HG02852 (cell line): ENCODE results near the gene OLFM2.
"Not testable (repeated sequence)": the region's sequence is repeated elsewhere in the genome, so short reads cannot be mapped to it uniquely, and the experiment has no call there.

Source experiments
- ATAC-seq: cut with Tn5 transposase; IDR thresholded peaks from one replicate; pipeline ENCODE4 v1.9.1; 2021; ENCODE audit warnings: mild to moderate bottlenecking, moderate library complexity; ENCODE audit not compliant: unreplicated experiment

Gene OLFM2

GRCh38 chr19:9836021-9836420 lies 100.3 kb downstream of the OLFM2 start:
- no peak for ATAC-seq

DNA sequence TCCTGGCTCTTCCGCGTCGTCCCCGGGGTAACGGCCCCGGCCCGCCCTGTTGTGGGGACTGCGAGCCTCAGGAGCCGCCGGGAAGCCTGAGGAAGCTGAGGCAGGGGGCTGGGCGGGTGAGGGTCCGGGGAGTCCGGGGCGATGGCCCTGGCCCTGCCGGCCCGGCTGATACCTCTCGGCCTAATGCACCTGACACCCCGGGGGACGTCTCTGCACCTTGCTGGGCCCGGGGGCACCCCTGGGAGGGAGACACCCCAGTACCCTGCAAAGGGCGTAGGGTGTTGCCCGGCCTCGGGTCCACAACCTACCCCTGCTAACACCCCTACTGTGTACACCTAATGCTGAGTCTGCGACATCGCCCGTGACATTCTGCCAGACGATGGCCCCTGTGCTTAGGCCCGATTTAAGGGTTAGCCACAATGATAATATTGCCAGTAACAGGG lies 100.8 kb downstream of the OLFM2 start:
- ATAC-seq = peak; percentile 7

- peak; percentile 96 for ATAC-seq
These were observed 101.4 kb downstream of the OLFM2 start, which contains the start of gene PIN1 for GRCh38 chr19:9834726-9835506. Gene PIN1 (plus strand): TSS chr19:9835318. CDS start chr19:9835345, 27 bp downstream.

- ATAC-seq = no peak
These were observed 102.0 kb downstream of the OLFM2 start for GRCh38 chr19:9834307-9834725.

DNA sequence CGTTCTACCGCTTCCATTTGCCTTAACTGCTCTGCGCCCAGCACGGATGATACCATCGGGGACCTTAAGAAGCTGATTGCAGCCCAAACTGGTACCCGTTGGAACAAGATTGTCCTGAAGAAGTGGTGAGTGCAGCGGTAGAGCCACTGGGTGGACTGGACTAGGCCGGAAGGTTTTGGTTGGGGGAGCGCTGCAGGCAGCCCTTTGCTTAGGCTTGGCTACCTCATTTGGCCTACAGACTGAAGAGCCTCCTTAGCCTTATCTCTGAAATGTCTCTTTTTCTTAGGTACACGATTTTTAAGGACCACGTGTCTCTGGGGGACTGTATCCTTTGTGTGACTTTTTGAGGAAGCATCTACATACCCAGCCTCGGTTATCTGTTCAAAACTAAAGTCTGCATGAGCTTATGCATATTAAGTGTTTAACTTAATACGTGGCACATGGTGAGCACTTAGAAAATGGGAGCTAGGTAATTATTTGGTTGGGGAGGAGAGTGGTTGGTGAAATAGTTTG lies 107.7 kb downstream of the OLFM2 start:
- no peak for ATAC-seq

GRCh38 chr19:9827289-9828238 lies 108.8 kb downstream of the OLFM2 start, which contains the start of gene UBL5:
Gene UBL5 (plus strand): TSS chr19:9827918. CDS start chr19:9828338, 420 bp downstream.
- peak; percentile 87 for ATAC-seq

DNA sequence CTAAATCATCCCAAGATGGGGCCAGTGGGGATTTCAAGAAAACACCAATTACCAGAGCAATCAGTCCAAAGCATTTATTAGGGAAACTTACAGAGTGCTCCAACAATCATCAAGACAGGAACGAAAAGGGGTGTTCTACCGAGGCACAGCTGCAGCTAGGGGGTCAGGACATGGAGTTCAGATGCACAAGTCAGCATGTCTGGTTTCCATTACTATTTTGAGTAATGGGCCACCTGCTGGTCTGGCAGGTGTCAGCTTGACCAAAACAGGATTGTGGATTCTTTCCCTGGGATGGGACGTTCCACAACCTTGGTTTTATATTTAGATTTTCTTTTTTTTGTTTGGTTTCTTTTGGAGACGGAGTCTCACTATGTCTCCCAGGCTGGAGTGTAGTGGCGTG lies 112.5 kb downstream of the OLFM2 start:
- ATAC-seq = no peak

- not testable (repeated sequence) for ATAC-seq
These were observed 116.3 kb downstream of the OLFM2 start for GRCh38 chr19:9820034-9820433.

DNA sequence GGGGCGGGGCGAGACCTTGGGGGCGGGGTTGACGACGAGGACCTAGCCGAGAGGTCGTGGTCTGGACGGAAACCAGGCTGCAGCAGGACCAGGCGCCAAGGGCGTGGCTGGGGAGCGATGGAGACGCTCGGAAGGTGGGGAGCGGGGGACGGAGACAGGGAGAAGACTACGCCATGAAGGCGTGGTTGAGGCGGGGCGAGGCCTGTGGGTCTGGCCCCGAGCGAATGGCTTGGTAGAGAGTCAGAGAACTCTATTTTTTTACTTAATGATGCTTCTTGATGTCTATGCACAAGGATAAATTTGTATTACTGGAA lies 116.8 kb downstream of the OLFM2 start:
- ATAC-seq = no peak

DNA sequence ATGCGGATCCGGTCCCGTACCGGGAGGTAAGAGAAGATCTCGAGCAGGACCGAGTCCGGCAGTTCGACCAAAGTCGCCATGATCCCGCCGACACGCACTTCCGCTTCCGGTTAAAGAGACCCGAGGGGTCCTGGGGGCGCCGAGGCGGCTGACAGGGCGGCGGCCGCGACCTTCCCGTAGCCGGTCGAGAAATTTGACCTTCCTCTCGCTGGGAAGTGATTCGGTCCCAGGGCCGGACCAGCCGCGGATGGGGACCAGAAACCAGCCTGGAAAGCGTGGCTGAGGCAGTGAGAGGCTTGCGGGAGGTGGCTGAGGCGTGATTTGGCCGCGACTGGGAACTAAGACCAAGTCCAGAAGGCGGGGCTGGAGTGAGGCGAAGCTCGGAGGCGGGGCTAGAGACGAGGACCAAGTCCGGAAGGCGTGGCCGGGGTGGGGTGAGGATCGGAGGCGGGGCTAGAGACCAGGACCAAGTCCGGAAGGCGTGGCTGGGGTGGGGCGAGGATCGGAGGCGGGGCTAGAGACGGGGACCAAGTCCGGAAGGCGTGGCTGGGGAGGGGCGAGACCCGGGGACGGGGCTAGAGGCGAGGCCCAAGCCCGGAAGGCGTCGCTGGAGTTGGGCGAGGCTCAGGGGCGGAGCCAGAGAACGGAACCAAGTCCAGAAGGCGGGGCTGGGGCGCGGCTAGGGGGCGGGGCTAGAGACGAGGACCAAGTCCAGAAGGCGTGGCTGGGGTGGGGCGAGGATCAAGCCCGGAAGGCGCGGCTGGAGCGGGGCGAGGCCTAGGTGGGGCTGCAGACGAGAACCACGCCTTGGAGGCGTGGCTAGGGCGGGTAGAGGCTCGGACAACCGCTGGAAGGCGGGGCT lies 117.3 kb downstream of the OLFM2 start, which contains the start of gene FBXL12:
FBXL12 (minus strand) TSS at position 346 of the 862 bp plus-strand sequence; CDS start at position 80, 266 bp downstream.
- ATAC-seq = peak; percentile 81

GRCh38 chr19:9818175-9818733 lies 118.1 kb downstream of the OLFM2 start:
- no peak for ATAC-seq

- no peak for ATAC-seq
These were observed 125.2 kb downstream of the OLFM2 start for GRCh38 chr19:9811139-9811538.

GRCh38 chr19:9808855-9809824 lies 127.2 kb downstream of the OLFM2 start:
- ATAC-seq = no peak

GRCh38 chr19:9806803-9807202 lies 129.5 kb downstream of the OLFM2 start:
- ATAC-seq = no peak
